ENCODE results near the gene LIMK2.
"Not testable (repeated sequence)": the region's sequence is repeated elsewhere in the genome, so short reads cannot be mapped to it uniquely, and the experiment has no call there.

- TF ChIP-seq CTCF (IDR thresholded peaks at IDR 0.05; ENCODE audit: insufficient read depth, low read length, poor library complexity, severe bottlenecking); EZH2phosphoT487 (conservative IDR thresholded peaks at IDR 0.05; ENCODE audit: low read length): not testable (repeated sequence)
Observed at GRCh38 chr22:31205059-31205458, 7.0 kb upstream of the LIMK2 start.

All from SU-DHL-6 (cell line).